ENCODE results near the gene LCE1C.

DNA sequence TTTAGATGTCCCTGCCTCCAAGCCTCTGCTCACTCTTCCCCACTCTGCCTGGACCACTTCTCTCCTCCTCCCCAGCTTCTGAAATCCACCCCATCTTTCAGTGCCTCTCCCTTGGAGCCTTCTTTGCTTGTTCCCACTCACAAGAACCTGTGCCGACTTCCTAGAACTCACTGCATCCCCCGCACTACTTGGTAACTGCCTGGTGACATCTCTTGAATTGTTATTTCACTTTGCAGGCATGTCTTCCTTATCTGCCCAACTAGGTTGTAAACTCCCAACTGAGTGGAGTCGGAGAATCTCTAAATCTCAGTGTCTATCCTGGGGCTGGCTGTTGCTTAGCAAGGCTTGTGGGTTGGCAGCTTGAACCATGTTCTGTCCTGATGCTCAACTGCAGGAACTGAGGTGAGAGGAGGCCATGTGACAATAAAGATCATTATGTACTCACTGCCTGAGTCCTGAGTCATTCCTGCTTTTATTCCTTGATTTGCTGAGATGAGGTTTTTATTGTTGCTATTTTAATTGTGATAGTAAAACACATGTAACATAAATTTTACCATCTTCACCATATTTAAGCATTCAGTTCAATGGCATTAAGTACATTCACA is 44.7 kb downstream of the LCE1C start:
- TF ChIP-seq CTCF (IDR thresholded peaks at IDR 0.05; ENCODE audit: borderline replicate concordance, extremely low read depth, low read length, poor library complexity, severe bottlenecking) (no peak), EZH2 (IDR thresholded peaks at IDR 0.05; ENCODE audit: borderline replicate concordance, low read depth, low read length, severe bottlenecking) (no peak)
